ENCODE data around the gene MESD. TPM values are rescaled to one million over a fixed set of nuclear protein-coding genes. Genes with fewer than 3 reads are reported as not detected.

The MESD gene
- total RNA-seq (ENCODE audit: unreplicated experiment), result 21.9 TPM
- long read RNA-seq, full-length matches to known transcripts, result 29 of 34 reads
- long read RNA-seq, partial matches to known transcripts, result 1 of 34 reads
- long read RNA-seq, other reads (novel, unspliced or antisense), result 4 of 34 reads

DNA sequence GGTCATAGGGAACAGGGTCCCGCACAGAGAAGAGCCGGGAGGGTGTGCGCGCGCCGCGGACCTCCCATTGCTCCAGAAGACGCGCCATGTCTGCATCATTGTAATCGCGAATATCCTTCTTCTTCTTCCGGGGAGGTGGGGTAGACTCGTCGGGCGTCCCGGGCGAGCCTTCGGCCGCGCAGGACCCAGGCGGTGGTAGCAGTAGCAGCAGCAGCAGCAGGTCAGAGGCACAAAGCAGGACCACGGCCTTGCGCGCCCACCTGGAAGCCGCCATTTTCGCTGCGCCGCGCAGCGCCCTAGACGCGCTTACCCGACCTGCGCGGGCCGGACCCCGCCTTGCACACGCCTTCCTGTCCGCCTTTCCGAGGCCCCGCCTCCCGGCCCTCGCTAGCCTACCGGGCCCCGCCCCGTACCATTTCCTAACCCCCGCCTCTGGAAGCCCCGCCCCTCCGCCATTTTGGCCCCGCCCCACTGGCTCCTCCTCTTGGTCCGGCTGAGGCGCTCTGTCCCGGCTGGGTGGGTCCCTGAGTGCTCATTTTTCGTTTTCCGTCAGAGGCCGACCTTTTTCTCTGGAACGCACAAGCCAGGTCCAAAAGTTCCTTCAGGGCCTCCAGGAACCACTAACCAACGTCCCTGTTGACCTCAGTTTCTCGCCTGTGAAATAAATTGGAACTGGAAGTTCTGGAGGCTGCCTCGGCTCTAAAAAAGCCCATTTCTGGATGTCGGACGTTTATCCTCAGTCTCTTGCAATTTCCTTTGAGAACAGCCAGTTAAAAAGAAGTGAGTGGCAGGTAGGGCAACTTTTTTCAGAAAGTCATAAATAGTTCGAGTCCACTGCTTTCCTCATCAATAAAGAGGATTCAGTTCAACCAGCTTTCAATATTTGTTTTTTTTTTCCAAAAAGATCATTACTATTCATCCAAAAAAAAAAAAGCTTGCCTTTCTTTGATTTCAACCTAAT lies at the start of gene MESD:
Gene MESD (minus strand): TSS at position 302 of the 961 bp plus-strand sequence. CDS start 28 bp downstream, at position 274.
- peaks cover 6% of the 10 kb centered on the region for H3K27me3 Mint-ChIP-seq (ENCODE audit: unreplicated experiment)
- peaks cover 6% of the 10 kb centered on the region for H3K9me3 Mint-ChIP-seq (ENCODE audit: unreplicated experiment)
- H3K36me3 Mint-ChIP-seq (ENCODE audit: unreplicated experiment), result no peaks in the 10 kb centered on the region
- TF ChIP-seq, protein P1, sequence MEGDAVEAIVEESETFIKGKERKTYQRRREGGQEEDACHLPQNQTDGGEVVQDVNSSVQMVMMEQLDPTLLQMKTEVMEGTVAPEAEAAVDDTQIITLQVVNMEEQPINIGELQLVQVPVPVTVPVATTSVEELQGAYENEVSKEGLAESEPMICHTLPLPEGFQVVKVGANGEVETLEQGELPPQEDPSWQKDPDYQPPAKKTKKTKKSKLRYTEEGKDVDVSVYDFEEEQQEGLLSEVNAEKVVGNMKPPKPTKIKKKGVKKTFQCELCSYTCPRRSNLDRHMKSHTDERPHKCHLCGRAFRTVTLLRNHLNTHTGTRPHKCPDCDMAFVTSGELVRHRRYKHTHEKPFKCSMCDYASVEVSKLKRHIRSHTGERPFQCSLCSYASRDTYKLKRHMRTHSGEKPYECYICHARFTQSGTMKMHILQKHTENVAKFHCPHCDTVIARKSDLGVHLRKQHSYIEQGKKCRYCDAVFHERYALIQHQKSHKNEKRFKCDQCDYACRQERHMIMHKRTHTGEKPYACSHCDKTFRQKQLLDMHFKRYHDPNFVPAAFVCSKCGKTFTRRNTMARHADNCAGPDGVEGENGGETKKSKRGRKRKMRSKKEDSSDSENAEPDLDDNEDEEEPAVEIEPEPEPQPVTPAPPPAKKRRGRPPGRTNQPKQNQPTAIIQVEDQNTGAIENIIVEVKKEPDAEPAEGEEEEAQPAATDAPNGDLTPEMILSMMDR (IDR thresholded peaks at IDR 0.05; ENCODE audit: partially characterized antibody, unreplicated experiment), result no peak
- H3K27ac Mint-ChIP-seq (ENCODE audit: unreplicated experiment), result peak within 1 kb of the TSS; percentile 97
- peak within 1 kb of the TSS; percentile 99 for H3K4me3 Mint-ChIP-seq (ENCODE audit: unreplicated experiment)
- H3K4me1 Mint-ChIP-seq (ENCODE audit: low read depth, unreplicated experiment), result peaks cover 28% of the 10 kb centered on the region
- DNase-seq, result peak; percentile 99

DNA sequence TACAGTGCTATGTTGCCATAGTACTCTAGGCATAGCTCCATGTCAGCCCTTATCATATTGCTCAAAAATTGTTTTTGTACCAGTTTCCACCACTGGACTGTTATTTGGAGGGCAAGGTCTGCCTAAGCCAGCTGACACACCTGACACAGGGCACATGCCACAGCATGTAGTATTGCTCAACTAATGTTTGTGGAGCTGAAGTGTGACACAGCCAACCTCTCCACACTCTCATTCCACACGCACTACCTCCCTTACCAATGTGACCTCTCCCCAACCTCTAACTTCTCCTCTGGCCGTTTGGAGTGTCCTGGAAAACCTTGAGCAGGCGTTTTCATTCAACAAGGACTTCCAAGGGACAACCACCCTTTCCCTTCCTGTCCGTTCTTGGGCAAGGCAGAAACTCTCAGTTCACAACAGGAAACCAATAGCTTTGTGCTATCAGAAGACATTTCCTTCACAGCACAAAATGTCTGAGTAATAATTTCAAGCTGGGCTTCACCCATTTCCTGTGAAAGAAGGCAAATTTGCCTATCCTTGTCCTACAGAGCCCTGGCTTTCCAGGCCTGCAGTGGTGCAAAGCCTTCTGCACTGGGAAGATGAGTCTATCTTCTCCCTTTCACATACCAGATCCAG lies 49.5 kb upstream of the MESD start:
- no peaks in the 10 kb centered on the region for H3K9me3 Mint-ChIP-seq (ENCODE audit: unreplicated experiment)
- H3K36me3 Mint-ChIP-seq (ENCODE audit: unreplicated experiment), result no peaks in the 10 kb centered on the region
- H3K27me3 Mint-ChIP-seq (ENCODE audit: unreplicated experiment), result no peaks in the 10 kb centered on the region
- no peak for DNase-seq
- no peak overlapping the region for H3K27ac Mint-ChIP-seq (ENCODE audit: unreplicated experiment)
- no peaks in the 10 kb centered on the region for H3K4me1 Mint-ChIP-seq (ENCODE audit: low read depth, unreplicated experiment)
- no peak overlapping the region for H3K4me3 Mint-ChIP-seq (ENCODE audit: unreplicated experiment)
- TF ChIP-seq, protein P1 (IDR thresholded peaks at IDR 0.05; ENCODE audit: partially characterized antibody, unreplicated experiment), result no peak

DNA sequence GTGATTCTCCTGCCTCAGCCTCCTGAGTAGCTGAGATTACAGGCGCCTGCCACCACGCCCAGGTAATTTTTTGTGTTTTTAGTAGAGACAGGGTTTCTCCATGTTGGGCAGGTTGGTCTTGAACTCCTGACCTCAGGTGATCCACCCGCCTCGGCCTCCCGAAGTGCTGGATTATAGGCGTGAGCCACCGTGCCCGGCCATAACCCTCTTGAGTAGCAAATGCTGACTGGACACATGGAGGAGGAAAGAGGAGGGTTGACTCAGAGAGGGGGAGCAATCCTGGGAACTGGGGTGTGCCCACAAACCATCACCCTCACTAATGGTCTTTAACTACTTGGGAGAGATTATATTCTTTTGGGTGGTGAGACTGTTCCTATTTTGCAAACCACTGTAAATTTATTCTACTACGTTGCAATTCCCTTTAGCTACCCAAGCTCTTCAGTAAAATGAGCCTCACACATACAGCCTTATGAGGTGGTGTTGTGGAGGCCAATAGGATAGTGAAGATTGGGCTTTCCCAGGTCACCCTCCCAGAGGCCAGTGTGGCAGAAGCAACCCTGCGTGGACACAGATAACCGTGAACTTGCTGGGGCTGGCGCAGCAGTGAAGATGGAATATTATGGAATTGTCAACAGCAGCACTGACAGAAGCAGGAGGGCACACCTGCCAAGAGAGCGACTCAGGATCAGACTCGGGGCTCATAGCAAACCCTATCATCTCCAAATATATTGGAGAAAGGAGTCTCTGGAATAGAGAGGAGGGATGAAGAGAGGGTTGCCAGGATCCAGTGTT lies 48.5 kb upstream of the MESD start:
- no peaks in the 10 kb centered on the region for H3K4me1 Mint-ChIP-seq (ENCODE audit: low read depth, unreplicated experiment)
- H3K9me3 Mint-ChIP-seq (ENCODE audit: unreplicated experiment), result no peaks in the 10 kb centered on the region
- no peak overlapping the region for H3K4me3 Mint-ChIP-seq (ENCODE audit: unreplicated experiment)
- no peaks in the 10 kb centered on the region for H3K27me3 Mint-ChIP-seq (ENCODE audit: unreplicated experiment)
- TF ChIP-seq, protein P1 (IDR thresholded peaks at IDR 0.05; ENCODE audit: partially characterized antibody, unreplicated experiment), result no peak
- H3K36me3 Mint-ChIP-seq (ENCODE audit: unreplicated experiment), result no peaks in the 10 kb centered on the region
- H3K27ac Mint-ChIP-seq (ENCODE audit: unreplicated experiment), result no peak overlapping the region
- no peak for DNase-seq

DNA sequence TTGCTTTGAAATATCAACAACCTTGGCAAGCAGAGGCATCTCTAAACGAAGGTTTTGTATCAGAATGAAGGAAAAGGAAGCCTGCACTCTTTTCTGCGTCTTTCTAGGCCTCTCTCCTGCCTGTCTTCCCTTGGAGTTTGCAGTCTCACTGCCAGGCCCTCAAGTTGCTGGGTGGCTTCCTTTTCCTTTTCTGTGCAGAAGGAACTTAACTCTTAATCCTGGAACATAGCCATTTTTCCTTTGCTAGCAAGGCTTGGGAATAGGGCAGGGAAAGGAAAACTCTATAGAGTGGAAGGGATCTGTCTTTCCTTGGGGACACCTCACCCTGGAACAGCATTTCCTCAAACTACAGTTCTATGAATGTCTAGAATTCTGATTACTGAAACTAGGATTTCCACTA lies 43.9 kb upstream of the MESD start:
- Mint-ChIP-seq H3K27me3 (ENCODE audit: unreplicated experiment) (no peaks in the 10 kb centered on the region), H3K4me1 (ENCODE audit: low read depth, unreplicated experiment) (no peaks in the 10 kb centered on the region), H3K27ac (ENCODE audit: unreplicated experiment) (no peak overlapping the region), H3K4me3 (ENCODE audit: unreplicated experiment) (no peak overlapping the region), H3K36me3 (ENCODE audit: unreplicated experiment) (peaks cover 10% of the 10 kb centered on the region), H3K9me3 (ENCODE audit: unreplicated experiment) (no peaks in the 10 kb centered on the region)
- DNase-seq, result no peak
- TF ChIP-seq, protein P1 (IDR thresholded peaks at IDR 0.05; ENCODE audit: partially characterized antibody, unreplicated experiment), result no peak
